ENCODE data around the gene MAP4K1.

Gene MAP4K1

GRCh38 chr19:38617764-38618589 lies at the start of gene MAP4K1:
Gene MAP4K1 (minus strand): TSS chr19:38617953. CDS start chr19:38617895, 58 bp downstream.
- DNase-seq = peak; percentile 64

- DNase-seq = peak; percentile 70
These were observed 49.1 kb upstream of the MAP4K1 start for GRCh38 chr19:38666663-38667511.

- DNase-seq = no peak
These were observed 48.4 kb upstream of the MAP4K1 start for GRCh38 chr19:38665950-38666662.

- DNase-seq = no peak
These were observed 47.6 kb upstream of the MAP4K1 start for GRCh38 chr19:38665219-38665931.

GRCh38 chr19:38664503-38665211 lies 46.9 kb upstream of the MAP4K1 start:
- no peak for DNase-seq

- peak; percentile 45 for DNase-seq
These were observed 46.3 kb upstream of the MAP4K1 start for GRCh38 chr19:38663957-38664502.

GRCh38 chr19:38663156-38663651 lies 45.5 kb upstream of the MAP4K1 start:
- no peak for DNase-seq

GRCh38 chr19:38662537-38663155 lies 44.9 kb upstream of the MAP4K1 start:
- no peak for DNase-seq

- no peak for DNase-seq
These were observed 44.2 kb upstream of the MAP4K1 start for GRCh38 chr19:38661996-38662395.

GRCh38 chr19:38661136-38661535 lies 43.4 kb upstream of the MAP4K1 start:
- DNase-seq = no peak

GRCh38 chr19:38660724-38661123 lies 43.0 kb upstream of the MAP4K1 start:
- no peak for DNase-seq

GRCh38 chr19:38658462-38659306 lies 40.9 kb upstream of the MAP4K1 start:
- DNase-seq = no peak

GRCh38 chr19:38657633-38658222 lies 40.0 kb upstream of the MAP4K1 start:
- DNase-seq = peak; percentile 40

- peak; percentile 68 for DNase-seq
These were observed 38.6 kb upstream of the MAP4K1 start for GRCh38 chr19:38656171-38656981.

GRCh38 chr19:38655148-38655824 lies 37.5 kb upstream of the MAP4K1 start:
- DNase-seq = no peak

- no peak for DNase-seq
These were observed 36.9 kb upstream of the MAP4K1 start for GRCh38 chr19:38654628-38655055.

- DNase-seq = no peak
These were observed 35.3 kb upstream of the MAP4K1 start for GRCh38 chr19:38653028-38653571.

Measured in CD4-positive, alpha-beta T cell treated with Interleukin-10 for 1 hour (primary cell).